T-cell (primary cell): ENCODE results near the gene AUH. TPM values are rescaled to one million over a fixed set of nuclear protein-coding genes. Genes with fewer than 3 reads are reported as not detected.

ENCODE experiments used
- ATAC-seq, 4 experiments: fragments of 200-7000 bp in 3 of 4; fragments of 150-1000 bp in 1 of 4; cut with Tn5 transposase; replicated peaks in 1 of 4; 1 replicate in 3 of 4; 2 replicates in 1 of 4; pipeline ENCODE4 v1.10.0; 2021; ENCODE audit warnings: moderate library complexity in 3 of 4, mild to moderate bottlenecking in 2 of 4, moderate number of reproducible peaks in 1 of 4
- CTCF ChIA-PET, 2 donors: fragments of 300-600 bp; sonication (Branson Sonifier 250); formaldehyde crosslinking; loops; one replicate each; lab custom pipeline; 2022; ENCODE audit warnings: antibody characterized with exemption in 2 of 2; lab: Charles Lee
- POLR2A ChIA-PET, 2 donors: fragments of 300-600 bp; sonication (Branson Sonifier 250); formaldehyde crosslinking; loops; one replicate each; lab custom pipeline; 2022; ENCODE audit warnings: antibody characterized with exemption in 2 of 2; lab: Charles Lee
- DNase-seq, 35 experiments: peaks; one replicate each; pipeline versions ENCODE4 v3.0.0 to v3.0.0-alpha.2; 2013 to 2023
- H3K27ac ChIP-seq: one replicate; pipeline ENCODE4 v1.5.1; 2013; ENCODE audit warnings: low read length
- H3K27me3 ChIP-seq, 2 experiments: replicated peaks in 1 of 2; 1 replicate in 1 of 2; 2 replicates in 1 of 2; pipeline versions ENCODE4 v1.6.1 to v1.7.0; 2013; ENCODE audit warnings: low read length in 1 of 2, mixed read lengths in 1 of 2; ENCODE audit not compliant: control insufficient read depth in 2 of 2, insufficient read depth in 2 of 2; ENCODE audit errors: extremely low read depth in 1 of 2
- H3K36me3 ChIP-seq, 2 donors: 1 replicate in 1 of 2; 2 replicates in 1 of 2; pipeline versions ENCODE4 v1.6.1 to v1.7.0; 2013; ENCODE audit warnings: low read length in 1 of 2; ENCODE audit not compliant: control insufficient read depth in 2 of 2, insufficient read depth in 1 of 2; ENCODE audit errors: extremely low read depth in 1 of 2
- H3K4me1 ChIP-seq, 2 experiments: 1 replicate in 1 of 2; 2 replicates in 1 of 2; pipeline versions ENCODE4 v1.6.1 to v1.7.0; 2013; ENCODE audit warnings: low read length in 2 of 2, mixed read lengths in 1 of 2; ENCODE audit not compliant: insufficient read depth in 2 of 2, control insufficient read depth in 1 of 2; ENCODE audit errors: extremely low read depth in 1 of 2
- H3K4me3 ChIP-seq, 2 donors: 1 replicate in 1 of 2; 2 replicates in 1 of 2; pipeline versions ENCODE4 v1.5.1 to v1.7.0; 2013; ENCODE audit warnings: mild to moderate bottlenecking in 2 of 2, low read length in 1 of 2, moderate library complexity in 1 of 2; ENCODE audit not compliant: control insufficient read depth in 1 of 2; ENCODE audit errors: extremely low read depth in 1 of 2
- H3K9me3 ChIP-seq: 2 replicates; pipeline ENCODE4 v1.7.0; 2013
- H3K27ac Mint-ChIP-seq, 2 donors: one replicate each; pipeline ENCODE4 v1.8.0; 2020 to 2021; ENCODE audit warnings: mild to moderate bottlenecking in 2 of 2, mixed read lengths in 2 of 2
- H3K27me3 Mint-ChIP-seq, 2 donors: one replicate each; pipeline ENCODE4 v1.8.0; 2021 to 2022; ENCODE audit warnings: mixed read lengths in 2 of 2
- H3K36me3 Mint-ChIP-seq: one replicate; pipeline ENCODE4 v1.8.0; 2021; ENCODE audit warnings: mixed read lengths
- H3K4me1 Mint-ChIP-seq, 3 donors: one replicate each; pipeline ENCODE4 v1.8.0; 2020 to 2022; ENCODE audit warnings: mixed read lengths in 3 of 3, mild to moderate bottlenecking in 1 of 3
- H3K4me3 Mint-ChIP-seq, 3 donors: one replicate each; pipeline ENCODE4 v1.8.0; 2020 to 2022; ENCODE audit warnings: mild to moderate bottlenecking in 3 of 3, mixed read lengths in 3 of 3, moderate library complexity in 3 of 3
- H3K9me3 Mint-ChIP-seq, 3 donors: one replicate each; pipeline ENCODE4 v1.8.0; 2020 to 2022; ENCODE audit warnings: mixed read lengths in 3 of 3
- WGBS: methylation state at CpG from one replicate; pipeline ENCODE4 v1.1.5; 2013; ENCODE audit warnings: missing lambda C conversion rate; ENCODE audit not compliant: insufficient coverage; 5-methylcytosine and 5-hydroxymethylcytosine counted together
- total RNA-seq, 35 experiments: library from RNA in 6 of 35; stranded (reverse) in 6 of 35; fragments of 120-200 nt in 1 of 35; gene quantifications; one replicate each; pipeline versions ENCODE4 v1.2.1 to v1.2.4 and lab custom pipeline; 2013 to 2026

Gene AUH
- total RNA-seq, 5 donors from 2014 or later (not counting 1 experiment from before 2014, with no cell fraction given), result 17.2 to 24.6 (median 21.6) TPM

GRCh38 chr9:91308191-91308590, 53.5 kb downstream of the AUH start:
- Mint-ChIP-seq H3K4me3 (no peak overlapping the region), H3K27me3 (no peaks in the 10 kb centered on the region), H3K9me3 (no peaks in the 10 kb centered on the region), H3K36me3 (peaks cover 46% of the 10 kb centered on the region), H3K4me1 (peaks cover 3 to 20% (median 5%) of the 10 kb centered on the region in 3 donors), H3K27ac (no peak overlapping the region)
- CTCF ChIA-PET, result no interaction called here
- no peaks in the 10 kb centered on the region for H3K27me3 ChIP-seq
- no peaks in the 10 kb centered on the region for H3K4me1 ChIP-seq
- H3K36me3 ChIP-seq, result peaks cover 0 to 2% of the 10 kb centered on the region in 2 donors
- H3K9me3 ChIP-seq, result no peaks in the 10 kb centered on the region
- ATAC-seq (no peak), DNase-seq (no peak)
- no CpG with 5 or more reads among the region's 2 CpGs for WGBS
- POLR2A ChIA-PET, result no interaction called here
- no peak overlapping the region for H3K4me3 ChIP-seq
- H3K27ac ChIP-seq, result no peak overlapping the region

GRCh38 chr9:91307279-91307678, 54.4 kb downstream of the AUH start:
- no peak for ATAC-seq

GRCh38 chr9:91306296-91306630, 55.5 kb downstream of the AUH start:
- ChIA-PET POLR2A (no interaction called here), CTCF (no interaction called here)
- H3K9me3 Mint-ChIP-seq, result no peaks in the 10 kb centered on the region
- H3K4me1 Mint-ChIP-seq, result peaks cover 0 to 20% (median 5%) of the 10 kb centered on the region in 3 donors
- H3K4me3 ChIP-seq, result no peak overlapping the region
- H3K4me1 ChIP-seq, result no peaks in the 10 kb centered on the region
- H3K9me3 ChIP-seq, result no peaks in the 10 kb centered on the region
- no peak for DNase-seq
- no peaks in the 10 kb centered on the region for H3K27me3 ChIP-seq
- H3K27ac Mint-ChIP-seq, result no peak overlapping the region
- peaks cover 40% of the 10 kb centered on the region for H3K36me3 Mint-ChIP-seq
- no CpG with 5 or more reads among the region's 1 CpG for WGBS
- H3K36me3 ChIP-seq, result peaks cover 2 to 4% of the 10 kb centered on the region in 2 donors
- H3K4me3 Mint-ChIP-seq, result no peak overlapping the region
- H3K27ac ChIP-seq, result no peak overlapping the region
- ATAC-seq, result no peak
- no peaks in the 10 kb centered on the region for H3K27me3 Mint-ChIP-seq

More at GRCh38 chr9:91307279-91307678, 54.4 kb downstream of the AUH start:
- Mint-ChIP-seq H3K27ac (no peak overlapping the region), H3K27me3 (no peaks in the 10 kb centered on the region), H3K9me3 (no peaks in the 10 kb centered on the region), H3K4me3 (no peak overlapping the region), H3K36me3 (peaks cover 40% of the 10 kb centered on the region), H3K4me1 (peaks cover 0 to 20% (median 5%) of the 10 kb centered on the region in 3 donors)
- WGBS, result no CpG with 5 or more reads among the region's 5 CpGs
- Histone ChIP-seq H3K36me3 (peaks cover 2 to 3% of the 10 kb centered on the region in 2 donors), H3K27ac (no peak overlapping the region), H3K4me3 (no peak overlapping the region), H3K27me3 (no peaks in the 10 kb centered on the region), H3K9me3 (no peaks in the 10 kb centered on the region), H3K4me1 (no peaks in the 10 kb centered on the region)
- POLR2A ChIA-PET, result no interaction called here
- DNase-seq, result no peak
- CTCF ChIA-PET, result no interaction called here

DNA sequence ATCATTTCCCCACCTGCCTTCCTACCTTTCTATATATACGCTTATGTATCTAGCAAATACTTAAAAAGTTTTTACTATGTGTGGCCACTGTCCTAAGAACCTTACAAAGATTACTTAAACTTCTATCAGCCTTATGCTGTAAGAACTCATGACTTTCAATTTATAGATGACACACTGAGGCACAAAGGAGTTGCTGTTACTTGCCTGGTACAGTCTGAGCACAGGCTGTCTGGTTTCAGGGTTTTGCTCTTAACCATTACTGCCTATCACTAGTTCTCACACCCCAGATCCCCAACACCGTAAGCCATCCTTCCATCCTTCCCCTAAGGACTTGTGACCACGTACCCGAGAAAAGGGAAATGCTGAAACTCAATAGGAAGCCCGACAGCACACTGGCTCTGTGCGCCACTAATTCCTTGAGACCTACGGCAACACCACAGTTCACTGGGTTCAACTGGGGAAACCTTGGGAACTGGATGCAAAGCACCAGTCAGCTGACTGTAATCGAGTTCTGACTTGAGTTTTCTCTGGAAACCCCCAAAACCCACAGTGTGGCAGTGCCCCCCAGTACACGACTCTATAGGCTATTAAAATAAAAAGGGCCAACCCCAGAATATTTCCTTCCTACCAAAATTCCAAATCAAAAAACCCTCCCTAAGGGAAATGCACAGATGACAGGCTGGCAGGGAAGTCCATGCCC, 56.0 kb downstream of the AUH start:
- Histone ChIP-seq H3K27me3 (no peaks in the 10 kb centered on the region), H3K27ac (no peak overlapping the region), H3K4me1 (no peaks in the 10 kb centered on the region), H3K9me3 (no peaks in the 10 kb centered on the region), H3K4me3 (no peak overlapping the region), H3K36me3 (peaks cover 2 to 4% of the 10 kb centered on the region in 2 donors)
- H3K4me1 Mint-ChIP-seq, result peaks cover 0 to 20% (median 5%) of the 10 kb centered on the region in 3 donors
- CTCF ChIA-PET, result interaction anchor here in 1 of 2 donors (0.6 kb wide), 1 partner anchor 276 kb away, joined by 3 read pairs; no protein-coding TSS in a partner anchor
- no peak overlapping the region for H3K27ac Mint-ChIP-seq
- DNase-seq (no peak), ATAC-seq (no peak)
- H3K36me3 Mint-ChIP-seq, result peaks cover 40% of the 10 kb centered on the region
- POLR2A ChIA-PET, result no interaction called here
- WGBS, result 97% methylated on average over 7 of the region's 9 CpGs
- H3K9me3 Mint-ChIP-seq, result no peaks in the 10 kb centered on the region
- H3K27me3 Mint-ChIP-seq, result no peaks in the 10 kb centered on the region
- H3K4me3 Mint-ChIP-seq, result no peak overlapping the region

DNA sequence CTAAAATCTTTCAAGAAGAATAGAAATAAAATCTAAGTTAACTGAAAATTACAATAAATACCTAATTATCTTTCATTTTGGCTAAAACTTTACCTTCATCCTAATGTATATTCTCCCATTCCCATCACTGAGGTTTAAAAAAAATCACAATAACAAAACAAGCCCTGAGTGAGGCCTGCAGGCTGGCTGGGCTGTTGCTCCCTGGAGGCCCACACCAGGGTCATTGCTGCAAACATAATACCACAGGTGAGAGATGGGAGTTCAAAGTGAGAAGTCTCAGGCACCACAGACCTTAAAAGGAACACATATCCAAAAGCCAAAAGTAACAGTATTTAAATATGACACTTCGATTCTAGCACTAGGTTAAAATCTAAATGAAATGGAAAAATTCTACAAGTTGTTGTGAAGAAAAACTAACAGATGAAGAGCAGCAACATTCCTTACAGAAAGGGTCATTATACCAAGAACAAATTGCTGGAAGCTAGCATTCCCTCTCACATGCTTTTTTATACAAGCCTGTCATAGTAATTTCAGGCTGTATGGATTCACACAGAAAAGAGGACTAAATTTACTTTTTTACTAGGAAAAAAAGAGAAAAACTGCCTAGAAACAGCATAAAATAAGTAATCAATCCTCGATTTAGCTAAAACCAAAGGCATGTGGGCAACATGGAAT, 57.8 kb downstream of the AUH start:
- ChIA-PET CTCF (no interaction called here), POLR2A (no interaction called here)
- H3K9me3 ChIP-seq, result no peaks in the 10 kb centered on the region
- no peak overlapping the region for H3K4me3 Mint-ChIP-seq
- H3K9me3 Mint-ChIP-seq, result no peaks in the 10 kb centered on the region
- no peaks in the 10 kb centered on the region for H3K4me1 ChIP-seq
- no peaks in the 10 kb centered on the region for H3K27me3 Mint-ChIP-seq
- H3K4me3 ChIP-seq, result no peak overlapping the region
- DNase-seq (no peak), ATAC-seq (no peak)
- peaks cover 2 to 4% of the 10 kb centered on the region in 2 donors for H3K36me3 ChIP-seq
- H3K27ac ChIP-seq, result no peak overlapping the region
- no peak overlapping the region for H3K27ac Mint-ChIP-seq
- peaks cover 33% of the 10 kb centered on the region for H3K36me3 Mint-ChIP-seq
- no peaks in the 10 kb centered on the region for H3K27me3 ChIP-seq
- peaks cover 0 to 20% (median 3%) of the 10 kb centered on the region in 3 donors for H3K4me1 Mint-ChIP-seq
- no CpG with 5 or more reads among the region's 2 CpGs for WGBS

- no peak overlapping the region for H3K27ac Mint-ChIP-seq
- CTCF ChIA-PET, result no interaction called here
- Histone ChIP-seq H3K27ac (no peak overlapping the region), H3K4me1 (no peaks in the 10 kb centered on the region), H3K4me3 (no peak overlapping the region), H3K27me3 (no peaks in the 10 kb centered on the region), H3K36me3 (peaks cover 3 to 6% of the 10 kb centered on the region in 2 donors), H3K9me3 (no peaks in the 10 kb centered on the region)
- ATAC-seq (no peak), DNase-seq (no peak)
- peaks cover 31% of the 10 kb centered on the region for H3K36me3 Mint-ChIP-seq
- no peaks in the 10 kb centered on the region for H3K9me3 Mint-ChIP-seq
- H3K4me3 Mint-ChIP-seq, result no peak overlapping the region
- POLR2A ChIA-PET, result no interaction called here
- H3K27me3 Mint-ChIP-seq, result no peaks in the 10 kb centered on the region
- no CpG with 5 or more reads among the region's 4 CpGs for WGBS
- H3K4me1 Mint-ChIP-seq, result peaks cover 0 to 20% (median 3%) of the 10 kb centered on the region in 3 donors
These were observed 58.9 kb downstream of the AUH start for GRCh38 chr9:91302831-91303230.
